Measurements from ENCODE around the gene ASB2.

ASB2 gene

DNA sequence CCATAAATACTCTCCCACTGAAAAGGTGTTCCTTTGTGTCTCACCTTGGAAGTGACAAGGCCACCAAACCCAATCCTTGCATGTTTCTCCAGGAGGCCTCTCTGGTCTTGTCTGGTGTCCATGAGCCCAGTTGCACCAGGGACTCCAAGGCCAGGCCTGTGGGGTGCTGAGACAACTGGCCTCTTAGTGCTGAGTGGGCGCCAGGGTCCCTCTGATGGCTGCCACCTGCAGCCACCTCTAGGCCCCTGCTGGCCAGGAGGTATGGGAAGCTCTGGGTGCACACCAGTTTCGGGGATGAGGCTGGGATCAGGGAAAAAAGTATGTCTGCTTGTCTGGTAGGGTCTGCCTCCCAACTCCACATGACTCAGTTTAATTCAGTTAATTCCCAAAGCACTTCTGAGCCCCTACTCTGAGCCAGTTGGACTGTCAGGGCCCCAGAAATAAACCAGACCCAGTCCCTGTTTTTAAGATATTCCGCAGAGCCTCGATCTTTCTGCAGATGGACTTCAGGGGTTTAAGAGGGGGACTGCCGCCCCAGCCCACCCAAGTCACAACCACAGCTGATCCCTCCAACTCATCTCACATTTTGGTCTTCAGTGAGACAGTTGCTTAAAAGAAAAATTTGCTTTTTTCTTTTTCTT lies 64.3 kb downstream of the ASB2 start:
- no peak overlapping the region for H3K4me3 ChIP-seq (ENCODE audit: low read depth, low read length)
- H3K27ac ChIP-seq (ENCODE audit: low read depth, low read length), result no peak overlapping the region
- H3K27me3 ChIP-seq (ENCODE audit: control insufficient read depth, insufficient read depth, low read length), result no peaks in the 10 kb centered on the region
- no peaks in the 10 kb centered on the region for H3K36me3 ChIP-seq (ENCODE audit: control insufficient read depth, insufficient read depth, low read length)
- no peak overlapping the region for H3K9ac ChIP-seq (ENCODE audit: low read length)
- no peaks in the 10 kb centered on the region for H3K4me1 ChIP-seq (ENCODE audit: control insufficient read depth, insufficient read depth, low read length)
- H3K9me3 ChIP-seq (ENCODE audit: control insufficient read depth, insufficient read depth, low read depth, low read length), result 0 out of 2 replicates have a peak, but pooled peaks cover 4% of the 10 kb centered on the region

DNA sequence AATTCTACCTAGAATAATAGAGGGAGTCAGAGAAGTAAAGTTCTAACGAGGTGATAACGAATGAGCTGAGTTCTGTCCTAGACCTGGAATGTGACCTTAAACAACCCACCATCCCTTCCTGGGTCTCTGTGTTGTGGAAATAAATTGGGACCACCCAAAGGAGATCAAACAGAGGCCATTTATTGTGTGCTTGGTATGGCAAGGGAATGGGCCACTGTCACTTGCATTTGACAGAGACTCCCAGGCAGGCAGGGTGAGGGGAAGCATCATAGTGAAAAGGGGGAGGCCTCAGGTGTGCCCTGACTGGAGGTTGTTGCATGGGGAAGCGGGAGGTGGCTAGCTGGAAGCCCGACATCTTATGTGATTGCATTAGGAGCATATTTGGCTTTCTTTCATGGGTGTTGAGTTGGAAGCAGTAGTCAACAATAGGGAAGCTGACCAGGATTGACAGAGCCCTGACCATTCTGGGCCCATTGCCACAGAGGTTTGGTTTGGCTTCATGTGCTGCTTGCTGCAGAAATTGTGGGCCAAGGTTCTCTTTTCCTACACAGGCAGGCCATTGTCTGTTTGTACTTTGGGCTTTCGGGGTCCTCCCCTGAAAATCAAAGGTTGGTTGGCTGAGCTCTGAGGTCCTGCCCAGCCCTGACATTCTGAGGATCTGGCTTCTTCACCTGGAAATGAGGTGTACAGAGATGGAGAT lies 66.8 kb downstream of the ASB2 start:
- no peak overlapping the region for H3K27ac ChIP-seq (ENCODE audit: low read depth, low read length)
- no peak overlapping the region for H3K4me3 ChIP-seq (ENCODE audit: low read depth, low read length)
- no peaks in the 10 kb centered on the region for H3K36me3 ChIP-seq (ENCODE audit: control insufficient read depth, insufficient read depth, low read length)
- peaks cover 13% of the 10 kb centered on the region; the same call in 1 of the 2 replicates for H3K4me1 ChIP-seq (ENCODE audit: control insufficient read depth, insufficient read depth, low read length)
- no peak overlapping the region for H3K9ac ChIP-seq (ENCODE audit: low read length)
- H3K27me3 ChIP-seq (ENCODE audit: control insufficient read depth, insufficient read depth, low read length), result no peaks in the 10 kb centered on the region
- H3K9me3 ChIP-seq (ENCODE audit: control insufficient read depth, insufficient read depth, low read depth, low read length), result 0 out of 2 replicates have a peak, but pooled peaks cover 4% of the 10 kb centered on the region

DNA sequence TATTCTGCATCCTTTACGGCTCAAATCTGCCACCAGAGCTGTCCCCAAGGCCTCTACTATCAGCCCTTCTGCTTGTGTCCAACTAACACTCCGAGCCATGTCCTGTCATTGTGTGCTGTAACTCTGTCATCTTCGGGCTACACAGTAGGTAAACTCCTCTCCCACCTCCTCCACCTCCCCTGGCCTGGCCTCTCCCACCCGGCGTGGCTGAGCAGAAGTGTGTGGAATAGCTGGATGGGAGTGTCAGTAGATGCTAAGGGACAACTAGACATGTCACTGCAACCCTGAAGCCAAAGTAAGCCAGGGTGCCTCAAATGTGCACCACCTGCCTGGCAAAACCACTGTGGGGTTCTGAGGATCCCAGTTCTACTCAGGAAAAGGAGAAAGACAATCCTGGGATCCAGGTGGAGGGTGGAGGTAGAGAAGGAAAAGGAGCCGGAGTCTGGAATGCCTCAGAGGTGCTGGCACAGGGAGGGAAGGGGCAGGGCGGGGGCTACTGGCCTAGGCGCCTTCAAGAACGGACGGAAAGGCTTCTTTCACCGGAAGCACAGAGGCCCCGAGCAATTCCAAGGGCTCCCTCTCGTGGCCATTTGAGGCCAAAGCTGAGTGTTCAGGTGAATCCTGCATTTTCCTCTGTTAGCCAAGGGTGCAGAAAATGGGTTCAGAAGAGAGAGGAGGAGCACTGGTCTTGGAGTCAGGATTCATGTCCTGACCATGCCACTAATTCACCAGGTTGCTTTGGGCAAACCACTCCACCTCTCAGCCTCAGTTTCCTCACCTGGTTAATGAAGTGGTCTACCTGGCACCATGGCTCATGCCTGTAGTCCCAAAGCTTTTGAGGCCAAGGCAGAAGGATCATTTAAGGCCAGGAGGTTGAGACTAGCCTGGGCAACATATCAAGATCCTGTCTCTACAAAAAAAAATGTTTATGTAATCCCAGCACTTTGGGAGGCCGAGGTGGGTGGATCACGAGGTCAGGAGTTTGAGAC lies 69.7 kb downstream of the ASB2 start:
- Histone ChIP-seq H3K9me3 (ENCODE audit: control insufficient read depth, insufficient read depth, low read depth, low read length) (no peaks in the 10 kb centered on the region), H3K9ac (ENCODE audit: low read length) (no peak overlapping the region), H3K4me1 (ENCODE audit: control insufficient read depth, insufficient read depth, low read length) (peaks cover 13% of the 10 kb centered on the region; the same call in 1 of the 2 replicates), H3K36me3 (ENCODE audit: control insufficient read depth, insufficient read depth, low read length) (no peaks in the 10 kb centered on the region), H3K4me3 (ENCODE audit: low read depth, low read length) (no peak overlapping the region), H3K27ac (ENCODE audit: low read depth, low read length) (no peak overlapping the region), H3K27me3 (ENCODE audit: control insufficient read depth, insufficient read depth, low read length) (no peaks in the 10 kb centered on the region)

DNA sequence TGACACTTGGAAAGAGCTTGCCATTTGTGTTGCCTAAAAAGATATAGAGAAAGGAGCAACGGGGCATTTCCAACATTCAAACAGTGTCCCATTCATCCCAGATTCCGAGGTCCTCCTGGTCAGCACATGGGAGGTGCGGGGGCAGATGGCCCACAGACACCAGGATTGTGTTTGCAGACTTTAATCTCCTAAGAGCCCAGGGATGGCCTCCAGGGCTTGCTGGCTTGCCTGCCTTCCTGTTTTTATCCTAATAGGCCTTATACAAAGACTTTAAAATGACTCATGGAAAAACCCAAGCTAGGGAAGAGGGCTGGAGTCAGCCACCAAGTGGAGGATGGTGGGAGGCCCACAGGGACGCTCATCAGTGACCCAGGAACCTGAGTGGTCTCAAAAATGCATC lies 70.7 kb downstream of the ASB2 start:
- Histone ChIP-seq H3K36me3 (ENCODE audit: control insufficient read depth, insufficient read depth, low read length) (no peaks in the 10 kb centered on the region), H3K9ac (ENCODE audit: low read length) (no peak overlapping the region), H3K9me3 (ENCODE audit: control insufficient read depth, insufficient read depth, low read depth, low read length) (no peaks in the 10 kb centered on the region), H3K4me3 (ENCODE audit: low read depth, low read length) (no peak overlapping the region), H3K27ac (ENCODE audit: low read depth, low read length) (no peak overlapping the region), H3K4me1 (ENCODE audit: control insufficient read depth, insufficient read depth, low read length) (peaks cover 13% of the 10 kb centered on the region; the same call in 1 of the 2 replicates), H3K27me3 (ENCODE audit: control insufficient read depth, insufficient read depth, low read length) (no peaks in the 10 kb centered on the region)

DNA sequence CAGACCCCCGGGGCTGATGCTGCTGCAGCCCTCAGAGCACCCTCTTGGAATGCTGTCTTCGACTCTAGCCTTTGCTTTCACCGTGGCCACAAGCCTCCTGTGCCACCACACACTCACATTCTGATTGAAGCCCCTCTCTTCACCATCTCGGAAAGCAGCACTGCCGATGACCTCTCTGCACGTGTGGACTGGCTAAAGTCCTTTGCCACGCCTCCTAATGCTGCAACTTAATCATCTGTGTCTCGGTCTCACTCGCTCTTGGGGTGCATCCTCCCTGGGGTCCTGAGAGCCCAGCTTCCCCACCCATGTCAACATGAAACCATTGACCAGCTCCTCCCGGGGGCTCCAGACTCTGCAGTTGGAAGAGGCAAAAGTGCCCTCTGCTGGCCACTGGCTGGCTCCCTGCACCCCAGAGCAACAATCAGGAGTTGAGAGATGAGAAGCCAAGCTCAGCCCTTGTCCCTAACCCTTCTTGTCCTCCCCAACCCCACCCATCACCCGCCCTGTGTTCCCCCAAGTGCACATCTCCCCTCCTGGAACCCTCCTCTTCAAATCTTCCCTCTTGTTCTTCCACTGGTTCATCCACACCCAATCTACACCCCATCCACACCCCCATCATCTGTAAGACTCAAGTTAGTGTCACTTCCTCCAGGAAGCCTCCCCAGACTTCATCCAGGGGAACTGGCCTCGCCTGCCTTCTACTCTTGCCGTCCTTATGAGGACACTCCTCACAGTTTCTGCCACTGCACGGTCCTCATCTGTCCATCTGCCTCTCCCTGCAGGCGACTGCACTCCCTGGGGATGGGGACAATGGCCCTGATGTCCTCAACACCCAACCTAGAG lies 72.8 kb downstream of the ASB2 start:
- Histone ChIP-seq H3K27ac (ENCODE audit: low read depth, low read length) (no peak overlapping the region), H3K9ac (ENCODE audit: low read length) (no peak overlapping the region), H3K4me1 (ENCODE audit: control insufficient read depth, insufficient read depth, low read length) (peaks cover 13% of the 10 kb centered on the region; the same call in 1 of the 2 replicates), H3K27me3 (ENCODE audit: control insufficient read depth, insufficient read depth, low read length) (no peaks in the 10 kb centered on the region), H3K9me3 (ENCODE audit: control insufficient read depth, insufficient read depth, low read depth, low read length) (no peaks in the 10 kb centered on the region), H3K4me3 (ENCODE audit: low read depth, low read length) (no peak overlapping the region), H3K36me3 (ENCODE audit: control insufficient read depth, insufficient read depth, low read length) (no peaks in the 10 kb centered on the region)

DNA sequence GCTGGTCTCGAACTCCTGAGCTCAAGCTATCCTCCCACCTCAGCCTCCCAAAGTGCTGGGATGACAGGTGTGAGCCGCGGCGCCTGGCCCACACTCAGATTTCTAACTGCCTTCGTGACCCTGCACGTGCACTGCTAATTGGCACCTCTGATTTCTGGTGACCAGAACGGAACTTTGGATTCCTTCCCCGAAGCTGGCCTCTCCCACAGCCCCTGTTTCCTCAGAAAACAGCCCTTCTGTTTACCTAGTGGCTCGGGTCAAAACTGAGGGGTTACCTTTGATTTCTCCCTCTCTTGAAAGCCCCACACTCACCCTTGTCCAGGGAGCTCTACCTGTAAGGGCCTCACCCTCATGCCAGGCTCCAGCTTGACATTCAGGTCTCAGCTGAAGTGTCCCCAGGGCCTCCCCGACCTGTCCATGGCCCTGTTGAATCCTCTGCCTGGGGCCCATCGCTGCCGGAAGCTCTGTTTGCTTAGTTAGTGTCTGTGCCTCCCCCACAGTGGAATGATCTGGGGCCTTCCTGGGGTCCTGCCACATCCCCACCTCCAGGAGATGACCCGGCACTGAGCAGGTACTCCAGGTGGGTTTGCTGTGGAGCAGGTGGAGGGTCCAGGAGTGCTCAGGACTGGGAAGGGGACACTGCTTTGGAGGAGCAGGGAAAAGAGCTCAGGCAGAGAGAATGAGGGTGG lies 73.6 kb downstream of the ASB2 start:
- Histone ChIP-seq H3K9ac (ENCODE audit: low read length) (no peak overlapping the region), H3K27ac (ENCODE audit: low read depth, low read length) (no peak overlapping the region), H3K36me3 (ENCODE audit: control insufficient read depth, insufficient read depth, low read length) (no peaks in the 10 kb centered on the region), H3K9me3 (ENCODE audit: control insufficient read depth, insufficient read depth, low read depth, low read length) (no peaks in the 10 kb centered on the region), H3K4me3 (ENCODE audit: low read depth, low read length) (no peak overlapping the region), H3K4me1 (ENCODE audit: control insufficient read depth, insufficient read depth, low read length) (peaks cover 13% of the 10 kb centered on the region; the same call in 1 of the 2 replicates), H3K27me3 (ENCODE audit: control insufficient read depth, insufficient read depth, low read length) (no peaks in the 10 kb centered on the region)

DNA sequence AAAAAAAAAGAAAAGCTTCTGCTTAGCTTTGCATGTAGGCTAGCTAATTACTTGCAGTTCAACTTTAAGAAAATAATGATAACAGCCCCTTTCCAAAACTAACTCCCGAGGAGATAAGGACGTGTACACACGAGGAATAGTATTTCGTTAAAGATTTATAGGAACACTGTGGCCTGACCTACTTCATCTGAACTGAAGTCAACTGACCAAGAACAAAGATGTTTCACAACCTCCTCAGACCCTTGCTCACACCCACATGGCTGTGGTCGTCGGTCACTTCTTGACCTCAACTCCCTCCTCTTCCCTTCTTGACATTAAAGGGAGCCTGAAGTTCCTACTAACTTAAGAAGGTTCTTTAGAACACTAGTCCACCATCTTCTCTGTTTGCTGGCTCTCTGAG lies 74.6 kb downstream of the ASB2 start:
- H3K27ac ChIP-seq (ENCODE audit: low read depth, low read length), result no peak overlapping the region
- no peaks in the 10 kb centered on the region for H3K36me3 ChIP-seq (ENCODE audit: control insufficient read depth, insufficient read depth, low read length)
- H3K27me3 ChIP-seq (ENCODE audit: control insufficient read depth, insufficient read depth, low read length), result no peaks in the 10 kb centered on the region
- H3K9ac ChIP-seq (ENCODE audit: low read length), result no peak overlapping the region
- H3K9me3 ChIP-seq (ENCODE audit: control insufficient read depth, insufficient read depth, low read depth, low read length), result no peaks in the 10 kb centered on the region
- H3K4me3 ChIP-seq (ENCODE audit: low read depth, low read length), result no peak overlapping the region
- H3K4me1 ChIP-seq (ENCODE audit: control insufficient read depth, insufficient read depth, low read length), result peaks cover 13% of the 10 kb centered on the region; the same call in 1 of the 2 replicates

DNA sequence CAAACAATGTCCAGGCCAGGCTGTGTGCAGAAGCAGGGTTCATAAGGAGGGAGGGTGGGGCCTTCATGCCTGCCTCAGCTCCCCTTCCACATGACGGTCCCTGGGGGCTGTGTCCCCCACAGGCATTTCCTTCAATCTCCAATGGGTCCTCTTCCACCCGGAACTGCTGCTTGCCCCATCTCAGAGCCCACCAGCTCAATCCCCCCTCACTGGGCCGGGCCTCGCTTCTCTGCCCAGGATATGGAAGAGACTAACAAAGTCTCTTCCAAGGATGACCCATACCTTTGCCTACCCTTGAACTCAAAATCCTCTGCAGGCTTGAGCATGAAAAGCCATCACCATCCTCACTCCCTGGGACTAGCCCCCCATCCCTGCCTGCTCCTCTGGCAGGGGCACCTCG lies 77.6 kb downstream of the ASB2 start:
- H3K27me3 ChIP-seq (ENCODE audit: control insufficient read depth, insufficient read depth, low read length), result no peaks in the 10 kb centered on the region
- peaks cover 17% of the 10 kb centered on the region for H3K4me1 ChIP-seq (ENCODE audit: control insufficient read depth, insufficient read depth, low read length)
- H3K4me3 ChIP-seq (ENCODE audit: low read depth, low read length), result no peak overlapping the region
- no peak overlapping the region for H3K9ac ChIP-seq (ENCODE audit: low read length)
- no peaks in the 10 kb centered on the region for H3K36me3 ChIP-seq (ENCODE audit: control insufficient read depth, insufficient read depth, low read length)
- H3K27ac ChIP-seq (ENCODE audit: low read depth, low read length), result no peak overlapping the region
- no peaks in the 10 kb centered on the region for H3K9me3 ChIP-seq (ENCODE audit: control insufficient read depth, insufficient read depth, low read depth, low read length)

DNA sequence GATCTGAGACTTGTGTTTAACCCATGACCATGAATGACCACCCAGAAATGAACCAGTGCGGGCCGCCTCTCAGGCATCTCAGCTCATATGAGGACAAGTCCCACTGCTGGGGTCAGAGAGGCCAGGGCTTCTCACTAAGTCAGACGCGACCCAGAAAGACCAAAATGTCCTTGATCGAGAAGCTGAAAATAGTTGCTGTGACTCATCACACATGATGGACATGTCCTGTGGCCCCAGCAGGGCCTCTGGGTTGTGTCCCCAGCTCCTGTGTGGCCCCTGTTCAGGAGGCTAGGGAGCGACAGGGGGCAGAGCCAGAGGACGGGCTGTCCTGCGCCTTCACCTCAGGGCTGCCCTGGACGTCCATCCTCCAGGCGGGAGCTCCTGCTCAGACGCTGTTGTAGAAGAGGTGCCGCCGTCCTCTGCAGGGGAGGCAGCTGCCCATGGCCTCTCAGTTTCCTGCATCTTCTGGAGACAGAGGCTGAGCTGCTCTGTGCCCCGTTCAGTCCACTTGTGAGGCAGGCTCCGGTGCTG lies 78.2 kb downstream of the ASB2 start:
- H3K27ac ChIP-seq (ENCODE audit: low read depth, low read length), result no peak overlapping the region
- no peaks in the 10 kb centered on the region for H3K36me3 ChIP-seq (ENCODE audit: control insufficient read depth, insufficient read depth, low read length)
- no peak overlapping the region for H3K9ac ChIP-seq (ENCODE audit: low read length)
- no peaks in the 10 kb centered on the region for H3K9me3 ChIP-seq (ENCODE audit: control insufficient read depth, insufficient read depth, low read depth, low read length)
- H3K4me3 ChIP-seq (ENCODE audit: low read depth, low read length), result no peak overlapping the region
- H3K4me1 ChIP-seq (ENCODE audit: control insufficient read depth, insufficient read depth, low read length), result peaks cover 23% of the 10 kb centered on the region
- H3K27me3 ChIP-seq (ENCODE audit: control insufficient read depth, insufficient read depth, low read length), result no peaks in the 10 kb centered on the region

DNA sequence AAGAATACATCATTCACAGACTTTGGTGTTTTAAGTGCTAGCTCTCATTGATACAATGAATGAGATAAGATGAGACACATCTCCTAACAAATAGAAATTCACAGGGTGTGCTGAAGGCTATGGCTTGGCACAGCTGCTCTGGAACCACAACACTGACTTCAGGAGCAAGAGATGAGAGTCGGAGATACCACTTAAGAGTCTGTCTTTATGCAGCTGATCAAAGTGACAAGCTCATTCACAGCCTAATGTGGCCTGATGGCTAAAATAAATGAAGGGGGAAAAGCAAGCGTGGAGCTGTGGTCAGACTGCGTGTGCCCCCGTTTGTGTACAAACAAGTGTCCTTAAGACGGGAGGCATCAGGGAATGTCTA lies 78.9 kb downstream of the ASB2 start:
- Histone ChIP-seq H3K9me3 (ENCODE audit: control insufficient read depth, insufficient read depth, low read depth, low read length) (no peaks in the 10 kb centered on the region), H3K4me1 (ENCODE audit: control insufficient read depth, insufficient read depth, low read length) (peaks cover 28% of the 10 kb centered on the region), H3K27me3 (ENCODE audit: control insufficient read depth, insufficient read depth, low read length) (no peaks in the 10 kb centered on the region)

More for the DNA sequence above, 78.9 kb downstream of the ASB2 start:
- Histone ChIP-seq H3K9ac (ENCODE audit: low read length) (no peak overlapping the region), H3K27ac (ENCODE audit: low read depth, low read length) (no peak overlapping the region), H3K4me3 (ENCODE audit: low read depth, low read length) (no peak overlapping the region), H3K36me3 (ENCODE audit: control insufficient read depth, insufficient read depth, low read length) (no peaks in the 10 kb centered on the region)

Data from HUES6 (cell line).